ENCODE data around the gene LLGL1.

DNA sequence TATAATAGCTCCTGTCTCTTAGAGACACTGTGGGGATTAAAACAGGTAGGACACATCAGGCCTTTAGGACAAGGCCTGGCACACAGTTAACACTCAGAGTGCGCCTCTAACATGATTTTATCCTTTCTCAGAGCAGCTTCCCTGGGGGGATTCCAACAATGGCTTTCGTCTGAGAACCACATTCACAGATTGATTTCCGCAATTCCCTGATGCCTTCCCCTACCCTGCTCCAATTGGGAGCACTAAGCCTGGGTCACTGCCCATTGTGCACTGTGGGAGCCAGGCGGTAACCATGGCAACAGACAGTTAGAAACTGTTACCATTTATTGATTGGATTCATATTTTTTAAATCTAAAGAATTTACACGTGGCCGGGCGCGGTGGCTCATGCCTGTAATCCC, 47.7 kb upstream of the LLGL1 start:
- TF ChIP-seq POLR2A (IDR thresholded peaks at IDR 0.05): no peak
- TF ChIP-seq, protein P1, sequence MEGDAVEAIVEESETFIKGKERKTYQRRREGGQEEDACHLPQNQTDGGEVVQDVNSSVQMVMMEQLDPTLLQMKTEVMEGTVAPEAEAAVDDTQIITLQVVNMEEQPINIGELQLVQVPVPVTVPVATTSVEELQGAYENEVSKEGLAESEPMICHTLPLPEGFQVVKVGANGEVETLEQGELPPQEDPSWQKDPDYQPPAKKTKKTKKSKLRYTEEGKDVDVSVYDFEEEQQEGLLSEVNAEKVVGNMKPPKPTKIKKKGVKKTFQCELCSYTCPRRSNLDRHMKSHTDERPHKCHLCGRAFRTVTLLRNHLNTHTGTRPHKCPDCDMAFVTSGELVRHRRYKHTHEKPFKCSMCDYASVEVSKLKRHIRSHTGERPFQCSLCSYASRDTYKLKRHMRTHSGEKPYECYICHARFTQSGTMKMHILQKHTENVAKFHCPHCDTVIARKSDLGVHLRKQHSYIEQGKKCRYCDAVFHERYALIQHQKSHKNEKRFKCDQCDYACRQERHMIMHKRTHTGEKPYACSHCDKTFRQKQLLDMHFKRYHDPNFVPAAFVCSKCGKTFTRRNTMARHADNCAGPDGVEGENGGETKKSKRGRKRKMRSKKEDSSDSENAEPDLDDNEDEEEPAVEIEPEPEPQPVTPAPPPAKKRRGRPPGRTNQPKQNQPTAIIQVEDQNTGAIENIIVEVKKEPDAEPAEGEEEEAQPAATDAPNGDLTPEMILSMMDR (IDR thresholded peaks at IDR 0.05): no peak
